Measurements from ENCODE around the gene DCDC2. TPM values are rescaled to one million over a fixed set of nuclear protein-coding genes. Genes with fewer than 3 reads are reported as not detected.
"Not testable (repeated sequence)": the region's sequence is repeated elsewhere in the genome, so short reads cannot be mapped to it uniquely, and the experiment has no call there.

DCDC2 gene
- total and polyA plus RNA-seq, 3 experiments from 2014 or later, result not detected

DNA sequence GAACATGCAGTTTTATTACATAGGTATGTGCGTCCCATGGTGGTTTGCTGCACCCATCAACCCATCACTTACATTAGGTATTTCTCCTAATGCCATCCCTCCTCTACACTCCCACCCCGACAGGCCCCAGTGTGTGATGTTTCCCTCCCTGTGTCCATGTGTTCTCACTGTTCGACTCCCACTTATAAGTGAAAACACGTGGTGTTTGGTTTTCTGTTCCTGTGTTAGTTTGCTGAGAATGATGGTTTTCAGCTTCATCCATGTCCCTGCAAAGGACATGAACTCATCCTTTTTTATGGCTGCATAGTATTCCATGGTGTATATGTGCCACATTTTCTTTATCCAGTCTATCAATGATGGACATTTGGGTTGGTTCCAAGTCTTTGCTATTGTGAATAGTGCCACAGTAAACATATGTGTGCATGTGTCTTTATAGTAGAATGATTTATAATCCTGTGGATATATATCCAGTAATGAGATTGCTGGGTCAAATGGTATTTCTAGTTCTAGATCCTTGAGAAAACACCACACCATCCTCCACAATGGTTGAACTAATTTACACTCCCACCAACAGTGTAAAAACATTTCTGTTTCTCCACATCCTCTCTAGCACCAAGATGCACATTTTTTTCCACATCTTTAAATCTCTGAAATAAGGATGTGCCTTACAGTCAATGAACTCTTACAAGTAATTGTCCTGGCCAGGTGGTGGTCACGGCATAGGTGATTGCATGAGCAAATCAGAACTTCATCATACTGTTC, 26.7 kb upstream of the DCDC2 start:
- H3K9me3 ChIP-seq (ENCODE audit: low read length); H3K4me3 Mint-ChIP-seq; POLR2A ChIA-PET; CTCF ChIA-PET; H3K9me3 Mint-ChIP-seq; H3K4me1 ChIP-seq (ENCODE audit: insufficient read depth, low read length); H3K4me3 ChIP-seq (ENCODE audit: low read length); H3K4me1 Mint-ChIP-seq; DNase-seq; H3K27me3 ChIP-seq (ENCODE audit: insufficient read depth, low read length, poor library complexity, severe bottlenecking); H3K36me3 ChIP-seq (ENCODE audit: insufficient read depth, low read length); H3K27ac ChIP-seq (ENCODE audit: low read depth, low read length); H3K36me3 Mint-ChIP-seq: not testable (repeated sequence)
- peak overlapping the region in 1 of 8 donors; percentile 66 for H3K27ac Mint-ChIP-seq
- peaks cover 2 to 32% of the 10 kb centered on the region in 2 donors for H3K27me3 Mint-ChIP-seq

DNA sequence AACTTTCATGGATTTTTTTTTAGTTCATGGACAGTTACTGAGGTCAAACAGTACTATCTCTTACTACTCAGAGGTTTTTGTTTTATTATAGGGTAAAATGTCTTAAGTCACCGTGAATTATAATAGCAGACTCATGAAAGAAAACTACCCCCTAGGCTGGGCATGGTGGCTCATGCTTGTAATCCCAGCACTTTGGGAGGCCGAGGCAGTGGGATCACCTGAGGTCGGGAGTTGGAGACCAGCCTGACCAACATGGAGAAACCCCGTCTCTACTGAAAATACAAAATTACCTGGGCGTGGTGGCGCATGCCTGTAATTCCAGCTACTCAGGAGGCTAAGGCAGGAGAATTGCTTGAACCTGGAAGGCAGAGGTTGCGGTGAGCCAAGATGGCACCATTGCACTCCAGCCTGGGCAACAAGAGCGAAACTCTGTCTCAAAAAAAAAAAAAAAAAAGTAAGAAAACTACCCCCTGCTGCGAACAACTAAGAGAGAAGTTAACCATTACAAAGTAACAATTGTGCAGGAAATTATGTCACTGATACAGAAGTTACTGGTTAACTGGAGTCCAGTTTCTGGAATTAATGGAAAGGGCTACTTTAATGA, 25.1 kb upstream of the DCDC2 start:
- H3K27me3 ChIP-seq (ENCODE audit: insufficient read depth, low read length, poor library complexity, severe bottlenecking); CTCF ChIA-PET; H3K4me1 Mint-ChIP-seq; H3K4me3 Mint-ChIP-seq; H3K27ac Mint-ChIP-seq; POLR2A ChIA-PET; H3K27ac ChIP-seq (ENCODE audit: low read depth, low read length); H3K36me3 Mint-ChIP-seq; DNase-seq; H3K4me3 ChIP-seq (ENCODE audit: low read length); H3K9me3 Mint-ChIP-seq; H3K9me3 ChIP-seq (ENCODE audit: low read length); H3K4me1 ChIP-seq (ENCODE audit: insufficient read depth, low read length); H3K36me3 ChIP-seq (ENCODE audit: insufficient read depth, low read length): not testable (repeated sequence)
- peaks cover 5 to 32% of the 10 kb centered on the region in 2 donors for H3K27me3 Mint-ChIP-seq

DNA sequence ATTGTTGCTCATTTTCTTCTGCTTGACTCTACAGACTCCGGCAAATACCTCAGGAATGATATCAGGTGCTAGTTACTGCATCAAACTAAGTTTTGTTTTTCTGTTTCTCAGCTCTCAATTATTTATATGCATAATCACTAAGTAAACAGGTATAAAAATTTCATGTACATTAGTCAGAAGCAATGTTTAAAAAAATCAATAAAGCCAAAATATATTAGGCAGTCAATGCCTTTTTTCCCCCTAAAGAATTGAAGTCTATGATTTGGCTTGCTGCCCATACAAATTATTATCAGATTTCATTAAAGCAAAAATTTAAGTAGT, 24.3 kb upstream of the DCDC2 start:
- peaks cover 6 to 30% of the 10 kb centered on the region in 2 donors for H3K27me3 Mint-ChIP-seq
- Histone ChIP-seq H3K27me3 (ENCODE audit: insufficient read depth, low read length, poor library complexity, severe bottlenecking) (no peaks in the 10 kb centered on the region), H3K4me3 (ENCODE audit: low read length) (no peak overlapping the region), H3K4me1 (ENCODE audit: insufficient read depth, low read length) (no peaks in the 10 kb centered on the region), H3K27ac (ENCODE audit: low read depth, low read length) (no peak overlapping the region), H3K36me3 (ENCODE audit: insufficient read depth, low read length) (no peaks in the 10 kb centered on the region), H3K9me3 (ENCODE audit: low read length) (no peaks in the 10 kb centered on the region)
- no peak overlapping the region for H3K4me3 Mint-ChIP-seq
- H3K9me3 Mint-ChIP-seq, result peaks cover 0 to 3% (median 0%) of the 10 kb centered on the region in 5 donors
- CTCF ChIA-PET, result no interaction called here
- no peak overlapping the region for H3K27ac Mint-ChIP-seq
- POLR2A ChIA-PET, result no interaction called here
- peaks cover 0 to 2% (median 0%) of the 10 kb centered on the region in 3 donors for H3K4me1 Mint-ChIP-seq
- DNase-seq, result no peak
- H3K36me3 Mint-ChIP-seq, result no peaks in the 10 kb centered on the region

DNA sequence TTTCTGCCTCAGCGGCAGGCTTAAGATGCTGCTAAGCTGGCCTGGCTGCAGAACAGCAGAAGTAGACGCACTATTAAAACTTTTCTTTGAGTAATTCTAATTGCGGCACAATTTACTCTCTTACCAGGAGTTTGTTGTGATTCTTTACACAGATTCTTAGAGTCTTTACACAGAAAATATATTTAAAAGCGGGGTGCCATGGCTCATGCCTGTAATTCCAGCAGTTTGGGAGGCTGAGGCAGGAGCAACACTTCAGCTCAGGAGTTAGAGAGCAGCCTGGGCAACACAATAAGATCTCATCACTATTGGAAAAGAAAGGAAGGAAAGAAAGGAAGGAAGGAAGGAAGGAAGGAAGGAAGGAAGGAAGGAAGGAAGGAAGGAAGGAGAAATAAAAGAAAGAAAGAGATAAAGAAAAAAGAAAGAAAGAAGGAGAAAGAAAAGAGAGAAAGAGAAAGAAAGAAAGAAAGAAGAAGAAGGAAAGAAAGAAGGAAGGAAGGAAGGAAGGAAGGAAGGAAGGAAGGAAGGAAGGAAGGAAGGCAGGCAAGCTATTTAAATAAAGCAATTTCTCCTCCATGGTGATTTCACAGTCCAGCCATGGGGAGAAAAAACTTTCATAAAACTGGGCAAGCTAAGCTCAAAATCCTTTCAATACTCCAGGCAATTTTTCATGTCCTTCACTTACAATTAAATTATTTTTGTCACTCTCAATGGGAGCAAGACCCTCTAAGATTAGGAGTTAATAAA, 23.8 kb upstream of the DCDC2 start:
- peak overlapping the region in 1 of 8 donors; percentile 42 for H3K27ac Mint-ChIP-seq
- H3K27ac ChIP-seq (ENCODE audit: low read depth, low read length), result no peak overlapping the region
- DNase-seq, result no peak
- H3K4me1 Mint-ChIP-seq, result peaks cover 0 to 2% (median 0%) of the 10 kb centered on the region in 3 donors
- H3K27me3 Mint-ChIP-seq, result peaks cover 6 to 36% of the 10 kb centered on the region in 2 donors
- ChIA-PET CTCF (no interaction called here), POLR2A (no interaction called here)
- H3K4me1 ChIP-seq (ENCODE audit: insufficient read depth, low read length), result no peaks in the 10 kb centered on the region
- no peak overlapping the region for H3K4me3 Mint-ChIP-seq
- H3K9me3 Mint-ChIP-seq, result peaks cover 0 to 3% (median 0%) of the 10 kb centered on the region in 5 donors
- no peak overlapping the region for H3K4me3 ChIP-seq (ENCODE audit: low read length)
- no peaks in the 10 kb centered on the region for H3K27me3 ChIP-seq (ENCODE audit: insufficient read depth, low read length, poor library complexity, severe bottlenecking)
- no peaks in the 10 kb centered on the region for H3K36me3 Mint-ChIP-seq
- H3K9me3 ChIP-seq (ENCODE audit: low read length), result no peaks in the 10 kb centered on the region
- no peaks in the 10 kb centered on the region for H3K36me3 ChIP-seq (ENCODE audit: insufficient read depth, low read length)

DNA sequence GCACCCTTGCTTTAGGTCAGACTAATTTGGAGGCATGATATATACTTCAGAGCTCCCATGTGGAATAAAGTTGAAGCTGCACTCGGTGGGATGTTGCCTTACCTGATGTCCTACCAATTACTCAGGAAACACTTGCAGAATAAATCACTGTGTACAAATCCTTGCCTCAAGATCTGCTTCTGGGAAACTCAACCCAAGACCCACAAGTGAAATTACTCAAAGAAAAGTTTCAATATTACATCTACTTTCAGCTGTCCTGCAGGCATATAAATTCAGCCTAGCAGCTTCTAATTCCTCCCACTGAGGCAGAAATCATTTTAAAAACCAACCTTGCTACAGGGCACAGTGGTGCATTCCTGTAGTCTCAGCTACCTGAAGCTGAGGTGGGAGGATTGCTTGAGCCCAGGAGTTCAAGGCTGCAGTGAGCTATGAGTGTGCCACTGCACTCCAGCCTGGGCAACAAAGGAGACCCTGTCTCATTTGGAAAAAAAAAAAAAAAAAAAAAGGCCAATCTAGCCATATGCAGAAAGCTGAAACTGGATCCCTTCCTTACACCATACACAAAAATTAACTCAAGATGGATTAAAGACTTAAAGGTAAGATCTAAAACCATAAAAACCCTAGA, 20.7 kb upstream of the DCDC2 start:
- ChIA-PET POLR2A (no interaction called here), CTCF (no interaction called here)
- Mint-ChIP-seq H3K9me3 (peaks cover 0 to 3% (median 0%) of the 10 kb centered on the region in 5 donors), H3K4me3 (no peak overlapping the region), H3K4me1 (peaks cover 0 to 2% (median 0%) of the 10 kb centered on the region in 3 donors), H3K27me3 (peaks cover 8 to 32% of the 10 kb centered on the region in 2 donors), H3K36me3 (no peaks in the 10 kb centered on the region), H3K27ac (no peak overlapping the region)
- no peaks in the 10 kb centered on the region for H3K36me3 ChIP-seq (ENCODE audit: insufficient read depth, low read length)
- H3K4me1 ChIP-seq (ENCODE audit: insufficient read depth, low read length), result no peaks in the 10 kb centered on the region
- H3K27me3 ChIP-seq (ENCODE audit: insufficient read depth, low read length, poor library complexity, severe bottlenecking), result no peaks in the 10 kb centered on the region
- H3K9me3 ChIP-seq (ENCODE audit: low read length), result no peaks in the 10 kb centered on the region
- DNase-seq, result no peak
- no peak overlapping the region for H3K4me3 ChIP-seq (ENCODE audit: low read length)
- no peak overlapping the region for H3K27ac ChIP-seq (ENCODE audit: low read depth, low read length)

DNA sequence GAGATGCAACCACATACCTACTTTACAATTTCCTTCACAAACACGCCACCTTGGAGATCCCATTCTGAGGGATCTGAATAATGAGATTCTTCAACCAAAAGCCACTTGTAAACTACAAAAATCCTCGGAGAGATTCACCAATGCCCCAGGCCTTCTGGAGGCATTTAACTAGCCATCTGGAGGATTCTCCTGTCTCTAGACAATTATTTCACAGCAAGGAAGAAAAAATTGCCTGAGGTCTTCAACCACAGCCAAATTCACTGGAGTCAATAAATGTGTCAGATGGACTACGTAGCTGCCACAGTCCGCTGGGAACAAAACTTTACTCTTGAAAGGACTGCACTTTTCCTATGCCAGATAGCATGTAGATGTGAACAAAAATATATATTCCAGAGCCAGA, 19.0 kb upstream of the DCDC2 start:
- DNase-seq, result no peak
- POLR2A ChIA-PET, result no interaction called here
- Histone ChIP-seq H3K27me3 (ENCODE audit: insufficient read depth, low read length, poor library complexity, severe bottlenecking) (no peaks in the 10 kb centered on the region), H3K9me3 (ENCODE audit: low read length) (no peaks in the 10 kb centered on the region), H3K4me3 (ENCODE audit: low read length) (no peak overlapping the region), H3K36me3 (ENCODE audit: insufficient read depth, low read length) (no peaks in the 10 kb centered on the region), H3K4me1 (ENCODE audit: insufficient read depth, low read length) (no peaks in the 10 kb centered on the region), H3K27ac (ENCODE audit: low read depth, low read length) (no peak overlapping the region)
- Mint-ChIP-seq H3K27me3 (peaks cover 12 to 36% of the 10 kb centered on the region in 2 donors), H3K36me3 (peaks cover 0 to 4% (median 0%) of the 10 kb centered on the region in 3 donors), H3K27ac (no peak overlapping the region), H3K9me3 (peaks cover 0 to 3% (median 0%) of the 10 kb centered on the region in 5 donors), H3K4me3 (no peak overlapping the region), H3K4me1 (peaks cover 0 to 2% (median 0%) of the 10 kb centered on the region in 3 donors)
- CTCF ChIA-PET, result no interaction called here

DNA sequence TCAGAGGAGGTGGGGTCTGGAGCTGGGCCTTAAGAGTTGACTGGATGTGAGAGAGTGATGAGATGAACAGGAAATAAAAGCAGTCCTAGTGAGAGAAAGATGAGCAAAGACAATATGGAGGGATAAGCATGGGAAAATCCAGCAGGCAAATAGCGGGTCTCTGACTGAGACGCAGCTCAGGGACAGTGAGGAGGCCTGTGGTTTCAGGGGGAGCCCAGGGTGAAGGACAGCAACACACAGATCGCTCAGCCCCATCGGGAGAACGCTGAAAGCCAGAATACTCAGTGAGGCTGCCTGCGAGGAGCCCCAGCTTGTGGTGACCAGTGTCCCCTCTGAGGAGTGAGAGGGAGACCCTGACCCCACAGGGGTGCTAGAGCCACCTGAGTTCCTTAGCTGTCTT, 16.8 kb upstream of the DCDC2 start:
- Mint-ChIP-seq H3K4me1 (no peaks in the 10 kb centered on the region), H3K36me3 (peaks cover 0 to 4% (median 0%) of the 10 kb centered on the region in 3 donors), H3K4me3 (no peak overlapping the region), H3K27me3 (peaks cover 16 to 49% of the 10 kb centered on the region in 2 donors), H3K9me3 (peaks cover 0 to 3% (median 2%) of the 10 kb centered on the region in 5 donors), H3K27ac (no peak overlapping the region)
- Histone ChIP-seq H3K4me3 (ENCODE audit: low read length) (no peak overlapping the region), H3K27me3 (ENCODE audit: insufficient read depth, low read length, poor library complexity, severe bottlenecking) (no peaks in the 10 kb centered on the region), H3K27ac (ENCODE audit: low read depth, low read length) (no peak overlapping the region), H3K4me1 (ENCODE audit: insufficient read depth, low read length) (no peaks in the 10 kb centered on the region), H3K36me3 (ENCODE audit: insufficient read depth, low read length) (no peaks in the 10 kb centered on the region), H3K9me3 (ENCODE audit: low read length) (no peaks in the 10 kb centered on the region)
- DNase-seq, result no peak
- ChIA-PET POLR2A (no interaction called here), CTCF (no interaction called here)

DNA sequence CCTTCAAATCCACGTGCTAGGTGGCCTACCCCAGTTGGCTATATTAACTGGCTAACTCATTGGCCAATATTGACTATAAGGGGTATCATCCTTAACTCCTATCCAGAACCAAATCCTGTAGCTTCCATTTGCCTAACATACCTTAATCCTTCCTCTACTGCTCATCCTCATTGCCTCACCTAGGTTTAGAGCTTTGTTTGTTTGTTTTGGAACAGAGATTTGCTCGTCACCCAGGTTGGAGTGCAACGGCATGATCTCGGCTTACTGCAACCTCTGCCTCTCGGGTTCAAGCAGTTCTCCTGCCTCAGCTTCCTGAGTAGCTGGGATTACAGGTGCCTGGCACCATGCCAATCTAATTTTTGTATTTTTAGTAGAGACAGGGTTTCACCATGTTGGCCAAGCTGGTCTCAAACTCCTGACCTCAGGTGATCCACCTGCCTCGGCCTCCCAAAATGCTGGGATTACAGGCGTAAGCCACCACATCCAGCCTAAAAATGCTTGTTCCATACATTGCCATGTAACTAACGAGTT, 7.3 kb upstream of the DCDC2 start:
- H3K27ac ChIP-seq (ENCODE audit: low read depth, low read length); POLR2A ChIA-PET; H3K36me3 Mint-ChIP-seq; H3K4me3 Mint-ChIP-seq; H3K9me3 ChIP-seq (ENCODE audit: low read length); H3K27me3 ChIP-seq (ENCODE audit: insufficient read depth, low read length, poor library complexity, severe bottlenecking); H3K4me1 Mint-ChIP-seq; DNase-seq; H3K36me3 ChIP-seq (ENCODE audit: insufficient read depth, low read length); H3K4me1 ChIP-seq (ENCODE audit: insufficient read depth, low read length); H3K4me3 ChIP-seq (ENCODE audit: low read length); H3K27ac Mint-ChIP-seq; CTCF ChIA-PET; H3K9me3 Mint-ChIP-seq: not testable (repeated sequence)
- H3K27me3 Mint-ChIP-seq, result peaks cover 11 to 53% of the 10 kb centered on the region in 2 donors
